GM21737 (cell line): ENCODE data around the gene ELAVL3.
"Not testable (repeated sequence)": the region's sequence is repeated elsewhere in the genome, so short reads cannot be mapped to it uniquely, and the experiment has no call there.

Experiments used
- ATAC-seq: cut with Tn5 transposase; IDR thresholded peaks from one replicate; pipeline ENCODE4 v1.9.1; 2021; ENCODE audit warnings: mild to moderate bottlenecking, moderate library complexity; ENCODE audit not compliant: unreplicated experiment

ELAVL3 gene

DNA sequence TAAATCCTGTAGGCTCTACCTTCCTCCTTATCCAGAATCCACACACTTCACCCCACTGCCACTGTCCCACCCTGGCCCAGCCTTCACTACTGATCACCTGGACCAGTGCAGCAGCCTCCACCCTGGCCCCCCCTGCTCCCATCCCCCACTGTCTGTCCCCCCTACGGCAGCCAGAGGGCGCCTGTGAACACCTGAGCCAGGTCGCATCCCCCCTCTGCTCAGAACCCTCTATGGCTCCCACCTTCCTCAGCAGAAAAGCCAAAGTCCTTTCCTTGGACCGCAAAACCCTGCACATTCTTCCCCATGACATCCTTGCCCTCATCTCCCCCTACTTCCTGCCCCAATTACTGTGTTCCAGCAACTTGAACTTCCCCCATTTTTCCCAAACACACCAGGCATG lies 20.6 kb downstream of the ELAVL3 start:
- no peak for ATAC-seq

DNA sequence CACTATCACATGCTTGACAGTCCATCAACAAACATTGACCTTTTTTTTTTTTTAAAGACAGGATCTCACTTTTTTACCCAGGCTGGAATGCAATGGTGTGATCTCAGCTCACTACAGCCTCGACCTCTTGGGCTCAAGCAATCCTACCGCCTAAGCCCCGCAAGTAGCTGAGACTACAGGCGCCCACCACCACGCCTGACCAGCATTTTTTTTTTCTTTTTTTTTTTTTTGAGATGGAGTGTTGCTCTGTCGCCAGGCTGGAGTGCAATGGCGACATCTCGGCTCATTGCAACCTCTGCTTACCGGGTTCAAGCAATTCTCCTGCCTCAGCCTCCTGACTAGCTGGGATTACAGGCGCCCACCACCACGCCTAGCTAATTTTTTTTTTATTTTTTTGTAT lies 21.9 kb downstream of the ELAVL3 start:
- ATAC-seq = not testable (repeated sequence)

DNA sequence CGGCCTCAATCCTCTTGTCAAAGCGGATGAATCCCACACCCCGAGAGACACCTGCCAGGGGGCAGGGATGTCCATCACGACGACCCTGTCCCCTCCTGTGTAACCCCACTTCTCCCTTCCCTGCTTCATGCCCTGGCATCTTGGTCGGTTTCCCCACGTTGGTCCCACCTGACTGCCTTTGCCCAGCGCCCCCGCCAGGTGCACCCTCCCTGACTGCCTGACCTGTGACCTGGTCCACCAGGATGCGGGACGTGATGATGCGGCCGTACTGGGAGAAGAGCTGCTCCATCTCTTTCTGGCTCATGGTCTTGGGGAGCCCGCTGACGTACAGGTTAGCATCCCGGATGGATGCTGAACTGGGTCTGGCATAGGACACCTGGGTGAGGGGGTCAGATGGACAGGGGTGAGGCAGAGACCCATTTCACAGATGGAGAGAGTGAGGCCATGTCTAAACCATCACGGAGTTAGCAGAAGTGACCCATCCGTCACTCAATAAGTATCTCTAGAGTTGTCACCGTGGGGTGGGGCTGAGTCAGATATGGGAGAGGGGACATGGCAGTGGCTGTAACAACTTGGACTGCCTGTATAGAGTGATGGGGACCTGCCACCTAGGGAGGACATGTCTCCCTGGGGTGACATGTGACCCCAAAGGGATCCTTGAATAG lies 22.5 kb downstream of the ELAVL3 start:
- no peak for ATAC-seq

DNA sequence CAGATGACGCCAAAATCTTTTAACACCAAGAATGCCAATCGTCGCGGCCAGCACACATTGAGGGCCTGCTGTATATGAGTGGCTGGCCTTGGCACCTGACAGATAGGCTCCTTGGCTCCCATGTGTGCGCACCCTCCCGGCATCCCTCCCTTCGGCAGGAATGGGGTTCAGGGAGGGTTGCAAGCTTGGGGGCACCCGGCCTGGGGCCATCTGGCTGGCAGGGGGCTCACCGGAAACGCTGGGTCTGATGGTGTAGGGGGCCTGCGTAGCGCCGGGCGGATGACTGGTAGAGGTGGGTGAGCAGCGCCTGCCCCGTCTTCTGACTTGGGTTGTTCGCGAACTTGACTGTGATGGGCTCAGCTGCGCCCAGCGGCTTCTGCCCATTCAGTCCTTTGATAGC lies 23.0 kb downstream of the ELAVL3 start:
- ATAC-seq = no peak

DNA sequence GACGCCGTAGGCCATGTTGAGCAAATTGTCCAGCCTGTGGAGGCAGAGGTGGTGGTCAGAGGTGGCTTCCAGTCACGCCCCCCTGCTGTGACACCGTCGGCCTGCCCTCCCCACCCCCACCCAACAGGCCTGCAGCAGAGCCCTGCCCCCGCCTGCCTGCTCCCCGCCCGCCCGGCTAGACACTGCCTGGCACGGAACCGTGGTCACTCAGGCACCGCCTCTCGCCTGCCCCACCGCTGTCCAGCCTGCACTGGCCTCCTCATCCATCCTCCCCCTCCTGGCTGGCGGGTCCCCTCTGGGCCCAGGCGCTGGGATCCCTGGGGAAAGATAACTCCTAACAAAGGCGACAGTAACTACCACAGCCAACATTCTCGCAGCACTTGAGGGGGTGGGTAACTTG lies 23.7 kb downstream of the ELAVL3 start:
- ATAC-seq = no peak

DNA sequence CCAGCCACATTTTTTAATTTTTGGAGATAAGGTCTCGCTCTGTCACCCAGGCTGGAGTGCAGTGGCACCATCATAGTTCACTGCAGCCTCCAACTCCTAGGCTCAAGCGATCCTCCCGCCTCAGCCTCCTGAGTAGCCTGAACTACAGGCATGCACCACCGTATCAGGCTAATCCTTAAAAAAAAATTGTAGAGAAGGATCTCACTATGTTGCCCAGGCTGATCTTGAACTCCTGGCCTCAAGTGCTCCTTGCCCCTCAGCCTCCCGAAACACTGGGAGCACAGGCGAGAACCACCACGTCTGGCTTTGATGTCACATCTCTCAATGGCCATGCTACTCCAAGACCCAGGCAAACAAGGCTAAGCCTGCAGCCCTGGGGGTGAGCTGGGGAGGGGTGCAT lies 24.2 kb downstream of the ELAVL3 start:
- no peak for ATAC-seq

DNA sequence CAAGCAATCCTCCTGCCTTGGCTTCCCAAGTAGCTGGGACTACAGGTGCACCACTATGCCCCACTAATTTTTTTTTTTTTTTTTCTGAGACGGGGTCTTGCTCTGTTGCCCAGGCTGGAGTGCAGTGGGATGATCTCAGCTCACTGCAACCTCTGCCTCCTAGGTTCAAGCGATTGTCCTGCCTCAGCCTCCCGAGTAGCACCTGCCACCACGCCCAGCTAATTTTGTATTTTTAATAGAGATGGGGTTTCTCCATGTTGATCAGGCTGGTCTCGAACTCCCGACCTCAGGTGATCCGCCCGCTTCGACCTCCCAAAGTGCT lies 25.7 kb downstream of the ELAVL3 start:
- ATAC-seq = not testable (repeated sequence)

DNA sequence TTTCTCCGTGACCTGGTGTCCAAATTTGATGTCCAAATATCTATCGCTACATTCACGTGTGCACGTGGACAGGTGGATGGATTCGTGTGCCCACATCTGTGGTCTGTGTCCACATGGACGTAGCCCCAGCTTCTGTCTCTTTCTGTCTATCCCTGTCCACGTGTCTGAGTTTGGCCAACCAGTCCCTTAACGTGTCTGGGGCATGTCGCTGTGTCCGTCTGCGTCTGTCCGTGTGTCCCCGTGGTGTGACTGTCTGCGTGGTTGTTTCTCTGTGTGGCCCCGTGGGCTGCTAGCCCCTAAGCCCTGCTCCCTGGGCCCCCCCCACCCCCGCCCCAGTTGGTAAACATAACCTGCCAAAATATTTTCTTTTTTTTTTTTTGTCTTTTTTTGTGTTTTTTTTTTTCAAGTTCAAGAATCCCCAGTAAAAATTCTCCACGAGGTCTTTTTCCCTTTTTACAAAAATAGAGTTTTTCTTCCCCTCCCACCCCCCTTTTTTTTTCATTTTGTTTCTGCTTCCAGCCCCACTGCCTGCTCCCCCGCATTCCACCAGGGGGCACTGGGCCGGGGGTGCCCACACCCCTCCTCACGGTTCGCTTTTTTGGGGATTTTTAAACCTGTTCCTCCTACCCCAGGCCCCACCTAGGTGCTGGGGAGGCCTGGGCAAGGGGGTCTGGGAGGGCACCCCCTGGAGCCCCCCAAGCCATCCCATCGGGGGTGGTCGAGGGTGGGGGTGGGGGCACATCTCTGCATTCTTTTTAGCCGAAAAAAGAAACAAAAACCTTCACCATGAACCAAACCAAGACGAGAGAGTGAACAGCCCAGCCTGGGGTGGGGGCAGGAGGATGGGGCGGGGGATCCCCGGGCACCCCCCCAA lies 27.1 kb downstream of the ELAVL3 start:
- no peak for ATAC-seq

DNA sequence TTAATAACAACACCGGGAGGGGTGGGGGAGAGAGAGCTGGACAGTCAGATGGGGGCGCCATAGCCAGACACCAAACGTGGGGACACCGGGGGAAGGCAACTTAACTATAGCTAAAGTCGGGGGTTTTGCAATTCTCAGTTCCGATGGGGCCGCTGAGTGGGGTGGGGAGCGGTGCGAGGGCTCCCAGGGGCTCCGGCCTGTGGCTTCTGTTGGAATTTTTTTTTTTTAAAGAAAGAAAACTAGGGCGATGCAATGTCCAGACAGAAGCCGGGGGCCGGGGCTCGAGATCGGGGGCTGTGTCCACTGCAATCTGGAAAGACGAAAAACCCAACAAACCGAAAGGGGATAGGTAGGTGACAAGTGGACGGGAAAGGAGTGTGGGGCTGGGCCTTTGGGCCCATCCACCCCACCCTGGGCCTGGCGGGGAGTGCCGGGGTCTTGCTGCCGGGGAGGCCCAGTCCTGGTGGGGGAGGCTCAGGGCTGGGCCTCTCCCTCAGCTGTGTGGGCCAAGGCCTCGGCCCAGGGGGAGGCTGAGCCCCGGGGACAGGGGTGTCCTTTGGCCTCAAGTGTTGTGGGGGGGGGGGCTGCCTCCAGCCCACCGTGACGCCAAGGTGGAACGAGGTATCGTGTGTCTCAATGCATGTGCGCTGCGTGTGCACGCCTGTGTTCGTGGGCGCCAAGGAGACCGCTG lies 28.1 kb downstream of the ELAVL3 start:
- ATAC-seq = no peak

DNA sequence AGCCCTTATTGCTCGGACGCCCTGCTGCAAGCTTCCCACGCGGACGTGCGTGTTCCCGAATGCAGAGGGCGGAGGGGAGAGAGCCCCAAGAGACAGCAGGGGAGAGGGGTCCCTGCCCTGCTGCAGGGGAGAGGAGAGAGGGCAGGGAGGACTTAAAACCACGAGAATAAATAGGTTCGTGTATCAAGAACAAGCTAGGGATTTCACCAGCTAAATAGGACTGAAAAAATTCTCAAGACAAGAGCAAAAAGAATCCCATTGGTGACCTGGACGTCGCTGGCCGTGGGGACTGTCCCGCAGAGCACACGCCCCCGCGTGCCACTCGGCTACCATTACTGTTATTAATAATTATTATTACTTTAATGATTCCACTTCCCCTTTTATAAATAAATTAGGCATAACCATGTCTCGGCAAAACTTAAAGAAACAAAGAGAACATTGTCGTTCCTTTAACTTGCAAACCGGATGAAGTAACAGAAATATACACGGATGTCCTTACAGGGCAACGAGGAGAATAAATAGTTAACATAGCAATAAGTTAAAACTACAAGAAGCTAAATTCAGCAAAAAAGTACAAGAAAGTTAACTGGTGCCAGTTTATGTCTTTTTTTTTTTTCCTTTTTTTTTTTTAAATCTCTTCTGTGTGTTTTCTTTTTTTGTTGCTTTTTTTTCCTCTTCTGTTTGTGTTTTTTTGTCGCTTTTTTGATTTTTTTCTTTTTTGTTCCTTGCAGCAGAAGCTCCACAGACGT lies 28.8 kb downstream of the ELAVL3 start:
- ATAC-seq = no peak

DNA sequence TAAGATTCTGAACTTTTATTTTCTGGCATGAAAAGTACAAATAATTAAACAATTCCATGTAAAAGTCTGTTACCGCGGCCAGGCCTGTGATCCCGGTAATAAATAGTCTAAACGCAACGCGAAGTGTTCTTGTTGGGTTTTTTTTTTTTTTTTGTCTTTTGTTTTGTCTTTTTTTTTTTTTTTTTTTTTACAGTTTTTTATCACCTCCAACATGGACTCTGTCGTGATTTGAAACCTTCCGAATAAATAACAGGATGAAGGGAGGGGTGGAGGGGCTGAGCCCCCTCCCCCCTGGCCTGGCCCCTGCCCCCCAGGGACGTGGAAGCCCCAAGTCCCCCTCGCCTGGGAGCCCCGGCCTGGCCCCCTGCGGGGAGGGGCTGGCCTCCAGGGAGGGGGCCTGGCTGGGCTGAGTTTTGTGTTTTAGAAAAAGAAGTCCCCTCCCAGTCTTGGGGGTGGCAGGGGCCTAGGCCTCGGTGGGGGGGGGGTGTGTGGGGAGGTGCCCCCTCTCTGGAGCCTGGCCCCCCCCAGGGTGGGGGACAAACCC lies 29.4 kb downstream of the ELAVL3 start:
- ATAC-seq = no peak

DNA sequence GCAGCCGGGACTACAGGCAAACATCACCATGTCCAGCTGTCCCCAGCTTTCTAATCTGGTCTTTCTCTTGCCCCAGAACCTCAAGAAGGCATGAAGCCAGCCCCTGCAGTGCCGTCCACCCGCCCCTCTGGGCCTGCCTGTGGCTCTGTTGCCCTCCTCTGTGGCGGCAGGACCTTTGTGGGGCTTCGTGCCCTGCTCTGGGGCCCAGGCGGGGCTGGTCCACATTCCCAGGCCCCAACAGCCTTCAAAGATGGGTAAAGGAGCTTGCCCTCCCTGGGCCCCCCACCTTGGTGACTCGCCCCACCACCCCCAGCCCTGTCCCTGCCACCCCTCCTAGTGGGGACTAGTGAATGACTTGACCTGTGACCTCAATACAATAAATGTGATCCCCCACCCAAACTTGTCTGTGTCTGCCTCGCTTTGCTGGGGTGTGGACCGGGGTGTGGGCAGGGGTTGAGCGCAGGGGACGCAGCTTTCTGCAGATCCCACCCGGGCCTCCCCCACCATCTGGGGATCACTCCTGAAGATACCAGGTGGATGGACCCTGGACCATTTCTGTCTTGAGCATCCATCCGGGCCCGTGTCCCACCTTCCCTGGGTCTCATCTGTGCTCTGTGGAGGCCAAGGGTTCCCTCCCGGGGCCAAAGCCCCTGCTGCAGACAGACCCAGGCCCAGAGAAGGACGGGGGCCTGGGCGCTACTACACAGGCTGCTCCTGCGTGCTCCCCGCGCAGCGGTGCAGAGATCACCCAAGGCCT lies 30.1 kb downstream of the ELAVL3 start:
- ATAC-seq = no peak

DNA sequence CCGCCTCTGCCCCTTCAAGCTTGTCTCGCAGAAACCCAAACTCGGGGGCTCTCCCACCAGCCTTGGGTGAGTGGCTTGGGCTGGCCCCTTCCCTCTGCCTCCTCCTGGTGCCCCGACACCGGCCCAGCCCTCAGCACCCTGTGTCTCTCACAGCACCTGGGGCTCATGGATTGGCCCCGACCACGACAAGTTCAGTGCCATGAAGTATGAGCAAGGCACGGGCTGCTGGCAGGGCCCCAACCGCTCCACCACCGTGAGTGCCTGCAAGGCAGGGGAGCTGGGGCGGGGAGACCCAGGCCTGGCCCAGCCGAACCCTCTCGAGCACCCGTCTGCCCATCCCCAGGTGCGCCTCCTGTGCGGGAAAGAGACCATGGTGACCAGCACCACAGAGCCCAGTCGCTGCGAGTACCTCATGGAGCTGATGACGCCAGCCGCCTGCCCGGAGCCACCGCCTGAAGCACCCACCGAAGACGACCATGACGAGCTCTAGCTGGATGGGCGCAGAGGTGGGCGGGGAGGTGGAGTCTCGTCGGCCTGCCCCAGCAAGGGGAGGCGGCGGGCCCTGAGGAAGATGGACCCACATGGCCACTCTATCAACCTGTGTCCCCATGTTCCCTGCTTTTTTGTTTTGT lies 31.8 kb downstream of the ELAVL3 start:
- ATAC-seq = no peak

DNA sequence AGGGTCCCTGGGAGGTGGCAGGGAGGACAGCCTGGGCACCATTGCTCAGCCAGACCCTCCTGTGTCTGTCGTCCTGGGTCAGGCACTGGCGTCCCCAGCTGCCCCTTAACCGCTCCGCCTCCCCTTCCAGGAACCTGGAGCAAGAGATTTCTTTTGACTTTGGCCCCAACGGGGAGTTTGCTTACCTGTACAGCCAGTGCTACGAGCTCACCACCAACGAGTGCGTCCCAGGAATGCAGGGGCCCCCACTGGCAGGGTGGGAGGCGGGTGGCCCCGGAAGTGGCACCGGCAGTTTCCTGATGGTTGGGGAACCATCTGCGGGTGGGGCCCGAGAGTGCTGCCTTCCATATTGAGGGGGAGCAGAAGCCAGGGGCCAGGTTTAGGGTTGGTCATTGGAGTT lies 32.4 kb downstream of the ELAVL3 start:
- ATAC-seq = no peak

DNA sequence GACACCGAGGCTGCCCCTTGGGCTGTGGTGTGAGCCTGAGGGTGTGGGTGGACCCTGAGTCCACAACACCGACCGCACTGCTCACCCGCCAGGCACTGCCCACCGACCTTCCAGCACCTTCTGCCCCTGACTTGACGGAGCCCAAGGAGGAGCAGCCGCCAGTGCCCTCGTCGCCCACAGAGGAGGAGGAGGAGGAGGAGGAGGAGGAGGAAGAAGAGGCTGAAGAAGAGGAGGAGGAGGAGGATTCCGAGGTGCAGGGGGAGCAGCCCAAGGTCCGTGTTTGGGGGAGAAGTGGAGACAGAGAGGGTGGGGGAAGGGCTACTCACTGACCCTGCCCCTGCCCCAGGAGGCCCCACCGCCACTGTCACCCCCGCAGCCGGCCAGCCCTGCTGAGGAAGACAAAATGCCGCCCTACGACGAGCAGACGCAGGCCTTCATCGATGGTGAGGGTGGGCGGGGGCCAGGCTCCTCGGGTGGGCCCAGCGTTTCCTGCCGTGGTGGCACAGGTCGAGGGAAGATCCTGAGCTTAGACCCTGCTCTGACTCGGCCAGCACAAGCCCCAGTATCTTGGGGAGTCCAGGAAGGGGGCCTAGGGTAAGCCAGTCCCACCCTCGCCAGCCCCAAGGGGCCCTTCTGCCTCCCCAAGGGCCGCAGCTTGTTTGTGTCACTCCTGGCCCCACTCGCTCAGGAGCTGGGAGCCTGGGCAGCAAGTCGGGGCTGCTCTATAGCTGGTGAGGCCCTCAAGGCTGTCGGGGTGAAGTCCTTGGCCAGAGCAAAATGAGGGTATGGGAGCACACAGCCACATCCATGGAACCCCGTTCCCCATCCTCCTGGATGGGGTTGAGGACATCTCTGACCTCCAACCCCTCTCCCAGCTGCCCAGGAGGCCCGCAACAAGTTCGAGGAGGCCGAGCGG lies 33.2 kb downstream of the ELAVL3 start:
- no peak for ATAC-seq

DNA sequence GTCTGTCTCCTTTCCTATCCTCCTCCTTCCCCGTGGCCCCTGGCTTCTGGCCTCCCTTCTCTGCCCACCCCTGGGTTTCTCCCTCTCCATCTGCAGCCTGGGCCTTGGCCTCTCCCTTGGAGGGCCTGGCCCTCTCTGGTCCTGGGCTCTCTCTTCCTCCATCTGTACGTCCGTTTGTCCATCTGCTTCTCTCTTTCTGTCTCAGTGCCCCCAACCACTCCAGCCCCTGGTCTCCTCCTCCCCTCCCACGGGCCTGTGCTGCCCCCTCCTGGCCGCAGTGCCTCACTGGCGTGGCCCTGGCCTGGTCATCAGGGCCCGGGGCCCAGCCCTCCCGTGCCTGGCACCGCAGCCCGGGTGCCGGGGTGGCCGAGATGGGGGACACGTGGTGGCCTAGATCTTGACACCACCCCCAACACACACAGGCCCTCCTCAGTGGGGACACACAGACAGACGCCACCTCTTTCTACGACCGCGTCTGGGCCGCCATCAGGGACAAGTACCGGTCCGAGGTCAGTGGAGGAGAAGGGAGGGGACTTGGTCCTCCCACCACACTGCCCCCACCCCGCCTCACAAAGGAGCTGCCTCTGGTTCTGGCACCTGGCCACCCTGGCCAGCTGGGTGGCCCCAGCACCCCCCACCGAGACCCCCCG lies 34.1 kb downstream of the ELAVL3 start:
- no peak for ATAC-seq

DNA sequence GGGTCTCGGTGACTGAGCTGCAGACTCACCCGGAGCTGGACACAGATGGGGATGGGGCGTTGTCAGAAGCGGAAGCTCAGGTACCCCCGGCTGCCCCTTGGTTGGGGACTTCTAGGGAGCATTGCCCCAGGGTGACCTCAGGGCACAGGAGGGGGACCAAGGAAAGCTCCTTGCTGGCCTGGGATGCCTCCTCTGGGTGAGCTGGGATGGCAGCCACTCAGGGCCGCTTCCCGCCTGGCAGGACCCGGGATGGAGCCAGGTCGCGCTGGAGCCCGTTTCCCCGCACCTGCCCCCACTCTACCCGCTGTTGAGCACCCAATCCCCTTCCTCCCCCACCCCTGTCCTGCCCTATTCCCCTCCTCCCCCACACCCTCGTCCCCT lies 34.6 kb downstream of the ELAVL3 start:
- no peak for ATAC-seq

DNA sequence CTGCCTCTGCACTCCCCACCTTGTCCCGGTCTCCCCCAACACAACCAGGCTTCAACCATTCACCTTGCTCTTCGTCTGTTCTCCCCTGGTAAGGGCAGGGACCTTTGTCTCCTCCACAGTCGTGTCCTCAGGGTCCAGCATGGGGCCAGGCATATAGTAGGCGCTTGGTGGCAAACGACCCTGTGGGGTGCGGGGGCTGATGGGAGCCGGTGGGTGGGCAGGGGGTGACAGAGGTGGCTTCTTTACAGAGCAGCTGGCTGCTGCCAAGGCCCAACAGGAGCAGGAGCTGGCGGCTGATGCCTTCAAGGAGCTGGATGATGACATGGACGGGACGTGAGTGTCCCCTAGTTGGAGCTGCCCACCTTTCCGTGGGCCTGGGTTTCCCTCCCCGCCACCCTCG lies 35.7 kb downstream of the ELAVL3 start:
- ATAC-seq = no peak
